Measurements from ENCODE around the gene MED23.

The MED23 gene

DNA sequence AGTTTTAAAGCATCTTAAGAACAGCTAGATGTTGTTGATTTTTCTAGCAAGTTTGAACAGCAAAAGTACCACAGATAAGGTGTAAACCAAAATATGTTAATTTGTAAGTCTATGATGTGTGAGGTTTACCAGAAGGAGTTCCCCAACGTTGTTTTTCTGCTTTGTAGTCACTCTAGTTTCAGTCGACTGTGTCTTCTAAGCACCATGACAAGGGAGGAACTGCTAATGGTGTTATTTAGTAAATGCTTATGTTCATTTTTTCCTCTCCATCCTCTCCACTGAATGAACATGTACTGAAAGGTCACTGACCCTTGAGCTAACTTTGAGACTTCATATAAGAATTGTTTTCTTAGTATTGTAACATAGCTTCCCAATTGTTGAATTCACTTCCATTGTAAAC is 12.1 kb upstream of the MED23 start:
- DNase-seq (ENCODE audit: low read depth) = no peak

GRCh38 chr6:131638013-131638412 is 10.0 kb upstream of the MED23 start:
- DNase-seq (ENCODE audit: low read depth) = no peak

DNA sequence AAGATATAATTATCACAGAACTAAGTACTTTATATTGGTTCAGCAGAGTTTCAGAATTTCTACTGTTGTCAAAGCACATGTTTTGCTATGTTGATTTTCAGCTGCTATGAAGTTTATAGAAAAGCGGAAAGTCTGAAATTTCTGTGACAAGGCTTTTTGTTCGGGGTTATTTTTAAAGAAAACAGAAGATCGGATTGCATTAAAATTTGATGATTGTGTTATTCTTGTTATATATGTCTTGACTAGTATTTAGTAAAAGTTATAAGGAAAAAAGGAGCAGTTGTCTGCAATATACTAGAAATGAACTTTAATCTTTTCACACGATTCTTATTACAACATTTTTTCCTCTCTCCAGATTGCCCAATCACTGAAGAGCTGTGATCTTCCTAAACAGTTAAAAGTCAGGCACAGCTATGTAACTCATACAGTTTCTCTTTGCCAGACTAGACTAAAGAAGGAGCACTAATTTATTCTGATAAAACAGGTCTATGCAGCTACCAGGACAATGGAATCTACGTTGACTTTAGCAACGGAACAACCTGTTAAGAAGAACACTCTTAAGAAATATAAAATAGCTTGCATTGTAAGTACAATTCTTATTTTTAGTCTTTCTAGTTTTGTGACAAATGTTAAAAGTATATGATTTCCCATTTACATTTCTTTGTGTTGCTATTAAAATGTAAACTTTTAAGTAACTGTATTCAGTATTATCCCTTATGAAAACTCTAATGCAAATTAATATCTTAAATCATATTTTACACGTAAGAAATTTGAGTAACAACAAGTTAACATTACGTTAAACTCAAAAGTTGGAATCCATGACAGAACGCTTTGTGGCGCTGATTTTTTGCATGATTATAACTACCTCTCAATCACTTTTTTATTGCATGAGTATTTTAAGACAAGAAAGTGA is 9.1 kb upstream of the MED23 start, which contains the start of gene ENPP3:
Gene ENPP3, plus strand, starts transcription at position 423 of the 913 bp plus-strand sequence. Its CDS starts 83 bp downstream, at position 506.
- DNase-seq (ENCODE audit: low read depth) = no peak

DNA sequence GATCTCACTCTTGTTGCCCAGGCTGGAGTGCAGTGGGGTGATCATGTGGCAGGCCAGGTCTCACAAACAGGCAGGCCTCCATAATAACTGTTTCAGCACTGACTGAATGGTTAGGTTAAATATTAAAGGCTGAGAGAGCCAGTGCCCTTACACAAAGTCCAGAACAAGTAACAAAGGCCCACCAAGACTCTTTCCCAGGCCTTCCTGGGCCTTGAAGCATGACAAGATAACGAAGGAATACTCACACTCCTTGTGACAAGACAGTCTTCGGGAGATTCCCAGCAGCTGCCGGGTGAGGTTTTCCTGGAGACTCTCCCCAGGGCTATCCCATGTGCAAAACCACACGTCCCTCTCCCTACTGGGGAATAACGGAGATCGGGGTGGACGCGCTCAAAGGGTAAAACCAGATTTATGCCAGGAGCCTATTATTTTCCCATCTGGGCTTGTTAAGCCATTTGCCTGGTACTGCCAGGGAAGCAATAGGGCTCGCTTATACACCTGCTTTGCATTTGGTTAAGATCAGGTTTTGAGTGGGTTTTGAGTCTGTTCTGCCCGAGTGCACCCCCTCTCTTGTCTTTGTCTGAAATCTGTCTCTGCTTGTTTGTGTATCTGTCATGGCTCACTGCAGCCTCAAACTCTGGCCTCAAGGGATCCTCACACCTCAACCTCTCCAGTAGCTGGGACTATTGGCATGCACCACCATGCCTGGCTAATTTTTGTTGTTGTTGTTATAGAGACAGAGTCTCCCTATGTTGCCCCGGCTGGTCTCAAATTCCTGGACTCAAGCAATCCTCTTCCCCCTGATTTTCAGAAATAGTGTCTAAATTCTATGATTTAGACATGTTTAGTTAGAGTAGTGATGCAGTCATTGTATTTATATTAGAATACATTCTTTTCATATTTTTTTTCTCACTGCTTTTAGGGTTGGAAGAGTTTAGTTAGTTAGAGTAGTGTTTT is 7.6 kb upstream of the MED23 start:
- DNase-seq (ENCODE audit: low read depth) = no peak

DNA sequence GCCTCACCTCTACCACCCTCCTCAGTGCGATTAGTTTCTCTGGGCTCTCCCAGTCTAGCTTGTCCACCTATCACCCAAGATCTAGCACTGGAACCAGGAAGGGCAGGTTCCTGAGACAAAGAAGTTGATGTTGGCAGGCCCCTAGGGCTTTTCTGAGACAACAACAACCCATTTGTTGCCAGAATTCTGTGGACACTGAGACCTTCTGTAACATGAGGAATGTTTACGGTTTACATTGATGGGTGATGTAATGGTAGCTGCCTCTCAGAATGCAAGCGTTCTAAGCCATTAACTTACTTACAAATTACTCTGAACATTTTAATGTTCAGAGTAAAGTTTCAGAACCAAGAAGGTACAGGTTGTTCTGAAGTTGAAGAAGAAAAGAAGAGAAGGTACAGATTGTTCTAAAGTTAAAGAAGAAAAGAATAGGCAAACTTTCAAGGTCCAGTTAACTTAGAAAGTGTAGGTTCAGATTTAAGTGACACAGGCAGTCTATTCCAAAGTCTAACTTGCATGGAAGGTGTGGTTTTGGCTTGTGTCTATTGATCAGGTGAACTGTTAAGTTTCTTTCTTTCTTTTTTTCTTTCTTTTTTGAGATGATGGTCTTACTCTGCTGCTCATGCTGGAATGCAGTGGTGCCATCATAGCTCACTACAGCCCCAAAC is 3.7 kb upstream of the MED23 start:
- no peak for DNase-seq (ENCODE audit: low read depth)

DNA sequence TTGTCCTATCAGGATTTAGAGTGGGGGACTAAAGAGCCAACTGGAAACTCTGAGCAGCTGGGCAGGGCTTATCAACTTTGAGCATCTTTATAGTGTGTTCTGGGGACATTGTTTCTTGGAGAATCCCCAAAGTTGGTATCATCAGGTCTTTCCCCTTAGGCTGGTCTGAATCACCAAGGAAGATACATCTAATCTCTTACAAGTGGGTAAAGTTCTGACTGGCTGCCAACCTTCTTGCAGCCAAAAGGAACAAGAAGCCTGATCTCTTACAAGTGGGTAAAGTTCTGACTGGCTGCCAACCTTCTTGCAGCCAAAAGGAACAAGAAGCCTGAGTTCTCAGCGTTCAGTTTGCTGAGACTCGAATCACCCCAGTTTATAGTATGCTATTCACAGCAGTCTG is 1.6 kb upstream of the MED23 start:
- DNase-seq (ENCODE audit: low read depth) = no peak

DNA sequence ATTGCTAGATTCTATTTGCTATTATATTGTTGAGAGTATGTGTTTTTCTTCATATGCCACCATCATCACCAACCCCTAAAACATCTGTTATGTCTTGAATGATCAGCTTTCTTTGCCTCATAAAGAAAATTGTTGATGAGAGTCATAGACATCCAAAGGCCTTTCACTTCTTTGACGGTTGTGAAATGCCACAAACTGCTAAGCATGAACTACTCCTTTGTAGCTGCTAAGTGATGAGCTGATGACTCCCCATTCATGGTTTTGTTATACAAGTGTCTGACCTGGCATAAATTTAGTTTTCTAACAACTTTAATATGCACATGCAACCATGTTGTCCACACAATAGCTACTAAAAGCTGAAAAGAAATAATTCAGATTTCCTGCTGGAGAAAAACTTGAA is 684 bp upstream of the MED23 start:
- DNase-seq (ENCODE audit: low read depth) = no peak

DNA sequence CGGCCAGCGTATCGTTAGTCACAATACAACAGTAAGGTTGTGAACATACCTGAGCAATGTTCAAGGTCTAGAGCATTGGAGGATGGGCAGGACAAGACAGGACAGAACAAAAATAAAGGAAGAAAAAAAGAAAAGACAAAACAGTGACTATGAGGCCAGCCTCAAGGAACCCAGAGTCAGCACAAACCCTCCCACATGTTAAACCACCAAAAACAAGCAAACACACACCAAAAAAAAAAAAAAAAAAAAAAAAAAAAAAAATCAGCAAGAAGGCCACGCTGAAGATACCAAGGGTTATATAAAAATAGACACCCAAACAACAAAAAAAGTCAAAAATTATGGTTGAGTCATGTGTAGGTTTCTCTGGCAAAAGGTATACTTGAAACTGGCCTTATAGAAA is 12.8 kb downstream of the MED23 start:
- no peak for DNase-seq (ENCODE audit: low read depth)

DNA sequence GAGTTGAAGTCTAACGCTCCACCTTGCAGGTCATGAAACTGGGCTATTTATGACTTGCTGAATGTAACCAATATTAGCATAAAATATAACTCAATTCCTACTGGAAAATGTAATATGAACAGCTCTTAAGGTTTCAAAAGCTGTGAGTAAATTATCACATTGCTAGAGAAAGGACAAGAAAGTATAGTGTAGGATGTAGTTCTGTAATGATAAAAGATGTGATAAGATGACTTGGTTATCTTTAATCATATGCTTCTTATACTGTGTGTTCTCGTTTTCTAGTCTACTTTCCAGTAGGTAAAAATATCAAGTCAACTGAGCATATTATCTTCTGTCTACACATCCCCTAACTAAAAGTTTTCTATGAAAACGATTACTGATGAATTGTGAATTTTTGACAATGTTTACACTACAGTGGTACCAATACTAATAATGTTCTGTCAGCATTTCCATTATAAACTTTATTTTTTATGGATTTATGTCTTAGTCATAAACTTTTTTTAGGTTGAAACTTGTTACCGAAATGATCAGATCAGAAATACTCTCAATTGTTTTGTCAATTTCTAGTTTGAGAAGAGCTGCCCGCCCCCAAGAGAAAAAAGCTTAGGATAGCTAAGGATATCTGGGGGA is 14.6 kb downstream of the MED23 start:
- DNase-seq (ENCODE audit: low read depth) = no peak

- DNase-seq (ENCODE audit: low read depth) = no peak
Measured at GRCh38 chr6:131602781-131603312, 25.2 kb downstream of the MED23 start.

GRCh38 chr6:131600716-131601115 is 27.3 kb downstream of the MED23 start:
- no peak for DNase-seq (ENCODE audit: low read depth)

DNA sequence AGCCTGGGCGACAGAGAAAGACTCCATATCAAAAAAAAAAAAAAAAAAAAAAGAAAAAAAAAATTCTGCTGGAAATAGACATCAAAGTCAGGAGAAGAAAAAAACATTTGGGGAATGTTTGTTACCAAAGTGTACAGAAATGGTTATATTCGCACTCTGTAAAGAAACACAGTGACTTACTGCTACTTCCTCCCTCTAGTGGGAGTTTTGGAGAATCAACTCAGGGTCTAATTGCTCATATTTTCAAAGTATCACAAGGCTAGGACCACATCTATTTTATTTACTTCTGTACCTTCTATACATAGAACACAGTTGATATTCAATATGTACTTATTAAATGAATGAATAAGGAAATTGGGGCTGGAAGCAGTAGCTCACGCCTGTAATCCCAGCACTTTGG is 30.6 kb downstream of the MED23 start:
- DNase-seq (ENCODE audit: low read depth) = no peak

DNA sequence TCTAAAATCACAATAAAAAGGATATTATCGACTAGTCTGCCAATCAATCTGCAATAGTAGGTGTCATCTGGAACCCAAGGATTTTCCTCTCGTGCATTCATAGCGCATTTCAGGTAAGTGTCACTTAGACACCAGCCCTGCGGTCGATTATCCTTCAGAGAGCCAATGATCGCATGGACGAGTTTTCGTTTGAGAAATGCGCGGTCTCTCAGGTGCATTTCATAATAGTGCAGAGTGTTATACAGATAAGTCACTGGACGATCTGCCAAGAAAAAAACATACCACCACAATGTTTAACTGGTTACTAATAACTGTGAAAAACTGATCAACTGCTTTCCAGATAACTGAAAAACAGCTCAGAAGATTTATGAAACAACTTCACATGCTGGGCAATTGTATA is 34.0 kb downstream of the MED23 start:
- DNase-seq (ENCODE audit: low read depth) = no peak

GRCh38 chr6:131592935-131593334 is 35.1 kb downstream of the MED23 start:
- DNase-seq (ENCODE audit: low read depth) = no peak

GRCh38 chr6:131588643-131589042 is 39.4 kb downstream of the MED23 start:
- no peak for DNase-seq (ENCODE audit: low read depth)

DNA sequence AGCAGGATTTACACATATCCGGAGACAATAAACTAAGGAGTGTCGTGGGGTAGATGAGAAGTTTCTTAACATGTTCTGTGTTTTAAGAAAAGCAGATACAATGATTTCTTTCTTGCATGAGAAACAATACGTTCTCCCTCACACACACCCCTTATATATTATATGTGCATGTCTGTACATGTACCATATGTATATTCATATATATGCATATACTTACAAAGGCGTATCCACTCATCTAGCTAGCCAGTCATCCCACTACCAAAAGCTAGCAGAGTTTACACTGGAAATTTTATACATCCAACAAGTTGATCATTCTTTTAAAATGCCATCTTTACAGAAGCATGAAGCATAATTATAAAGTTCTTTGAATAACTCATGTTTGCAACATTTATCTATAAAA is 40.1 kb downstream of the MED23 start:
- no peak for DNase-seq (ENCODE audit: low read depth)

- DNase-seq (ENCODE audit: low read depth) = no peak
Measured at GRCh38 chr6:131586543-131586942, 41.5 kb downstream of the MED23 start.

DNA sequence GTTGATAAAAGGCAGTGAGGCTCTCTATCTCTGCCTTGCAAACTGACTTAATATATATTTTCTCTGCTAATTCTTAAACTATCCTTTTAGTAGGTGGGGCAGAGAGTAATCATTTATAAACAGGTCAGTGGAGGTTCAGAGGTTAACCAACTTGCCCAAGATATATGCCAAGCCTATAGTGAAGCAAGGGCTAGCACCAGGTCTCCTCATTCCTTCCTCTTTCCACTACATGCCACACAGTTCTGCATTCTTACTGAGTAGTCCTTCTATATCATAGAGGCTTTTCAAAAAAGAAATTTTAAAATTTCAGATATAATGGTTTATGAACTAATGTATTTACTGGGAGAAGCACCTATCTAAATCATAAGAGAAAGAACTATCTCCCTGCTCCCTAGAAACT is 46.5 kb downstream of the MED23 start:
- DNase-seq (ENCODE audit: low read depth) = no peak

DNA sequence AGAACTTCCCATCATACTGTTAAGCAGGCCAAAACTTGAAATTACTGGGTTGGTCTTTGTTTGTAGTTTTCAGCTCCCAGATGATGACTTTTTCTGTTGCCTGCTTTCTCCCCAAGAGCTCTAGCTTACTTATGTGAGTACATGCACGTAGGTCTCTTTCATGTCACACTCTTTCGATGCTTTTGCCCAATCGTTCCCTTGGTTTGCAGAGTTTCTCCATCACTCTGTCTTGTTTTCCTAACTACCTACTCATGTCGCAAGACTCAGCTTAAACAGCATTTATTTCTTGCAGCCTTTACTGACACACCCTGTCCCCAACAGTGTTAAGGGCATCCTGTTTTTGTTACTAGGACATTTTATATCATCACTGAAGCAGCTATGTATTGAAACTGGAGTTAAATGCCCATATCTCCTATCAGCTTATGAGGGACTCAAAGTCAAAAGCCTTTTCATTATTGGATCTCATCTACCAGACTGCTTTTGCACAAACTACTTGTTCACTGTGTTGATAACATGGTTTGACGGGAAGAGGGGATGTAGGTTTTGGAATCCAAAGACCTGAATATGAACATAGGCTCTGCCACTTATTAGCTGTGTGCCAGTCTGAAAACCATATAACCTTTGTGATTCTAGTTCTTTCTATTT is 52.1 kb downstream of the MED23 start:
- no peak for DNase-seq (ENCODE audit: low read depth)

GRCh38 chr6:131574686-131575085 is 53.4 kb downstream of the MED23 start:
- DNase-seq (ENCODE audit: low read depth) = no peak

GRCh38 chr6:131574133-131574532 is 53.9 kb downstream of the MED23 start:
- DNase-seq (ENCODE audit: low read depth) = no peak

Measured in stimulated activated CD8-positive, alpha-beta memory T cell treated with anti-CD3 and anti-CD28 coated beads, Interleukin-4, amount 100 ng/mL, for 24 hours (primary cell).